Breast epithelium (tissue), 4 donors: ENCODE results near the gene ACAA2. TPM values are rescaled to one million over a fixed set of nuclear protein-coding genes. Genes with fewer than 3 reads are reported as not detected.

Source experiments
- DNase-seq, 2 donors: peaks; one replicate each; pipeline ENCODE4 v3.0.0-alpha.2; 2019; ENCODE audit warnings: low spot score in 2 of 2
- H3K27ac ChIP-seq, 2 donors: fragments of 200-600 bp; sonication (generic) in 1 of 2; one replicate each; pipeline ENCODE4 v1.5.1; 2016 to 2019; ENCODE audit warnings: mild to moderate bottlenecking in 1 of 2
- H3K27me3 ChIP-seq, 2 donors: fragments of 200-600 bp; sonication (generic) in 1 of 2; one replicate each; pipeline versions ENCODE4 v1.5.1 to v1.6.0; 2017 to 2019; ENCODE audit warnings: control low read depth in 1 of 2, mild to moderate bottlenecking in 1 of 2
- H3K36me3 ChIP-seq: fragments of 200-600 bp; one replicate; pipeline ENCODE4 v1.5.1; 2019
- H3K4me1 ChIP-seq, 2 donors: fragments of 200-600 bp; sonication (generic); one replicate each; pipeline ENCODE4 v1.5.1; 2016 to 2019; ENCODE audit warnings: control low read depth in 1 of 2
- H3K4me3 ChIP-seq, 3 donors: fragments of 200-600 bp; sonication (generic); 1 replicate in 2 of 3; 2 replicates in 1 of 3; pipeline ENCODE4 v1.5.1; 2016 to 2019; ENCODE audit warnings: mild to moderate bottlenecking in 3 of 3, moderate library complexity in 2 of 3
- H3K9me3 ChIP-seq, 2 donors: fragments of 200-600 bp; sonication (generic) in 1 of 2; one replicate each; pipeline ENCODE4 v1.5.1; 2016 to 2019; ENCODE audit warnings: control low read depth in 1 of 2
- CTCF ChIP-seq, 3 donors: fragments of 450-650 bp; IDR thresholded peaks; one replicate each; pipeline ENCODE4 v1.5.1; 2016 to 2017; ENCODE audit warnings: antibody characterized with exemption in 3 of 3, mild to moderate bottlenecking in 3 of 3, moderate library complexity in 3 of 3
- POLR2A ChIP-seq: fragments of 450-650 bp; IDR thresholded peaks from one replicate; pipeline ENCODE4 v1.6.1; 2016; ENCODE audit warnings: antibody characterized with exemption, mild to moderate bottlenecking, moderate library complexity
- POLR2AphosphoS5 ChIP-seq, 3 donors: sonication (generic); formaldehyde crosslinking; IDR thresholded peaks; one replicate each; pipeline ENCODE4 v1.6.1; 2017; ENCODE audit warnings: antibody characterized with exemption in 3 of 3
- intact Hi-C: fragments of 100-400 bp; cut with DNase I; formaldehyde crosslinking; loops from one replicate; pipeline ENCODE4 v1.15.1; 2023; ENCODE audit warnings: low total_unique reads
- total RNA-seq, 3 donors: library from RNA; depleted of rRNA; stranded (reverse); fragments of >200 nt; gene quantifications; one replicate each; pipeline ENCODE4 v1.1.0, GENCODE V29; 2016

ACAA2 gene
- total RNA-seq, 3 donors from 2014 or later: 67.9 to 99.5 (median 70.5) TPM

- no peak for TF ChIP-seq POLR2A
- no peak for TF ChIP-seq POLR2AphosphoS5 (IDR thresholded peaks at IDR 0.05)
- TF ChIP-seq CTCF (IDR thresholded peaks at IDR 0.05): no peak
- Histone ChIP-seq H3K4me1 (no peaks in the 10 kb centered on the region), H3K36me3 (no peaks in the 10 kb centered on the region), H3K27ac (no peak overlapping the region), H3K4me3 (no peak overlapping the region), H3K27me3 (peaks cover 0 to 4% of the 10 kb centered on the region in 2 donors), H3K9me3 (no peaks in the 10 kb centered on the region)
- DNase-seq: no peak
- intact Hi-C loops: no loop called here
These were observed 61.3 kb downstream of the ACAA2 start for GRCh38 chr18:49752095-49752457.

- intact Hi-C loops: no loop called here
- no peak for DNase-seq
- Histone ChIP-seq H3K27me3 (peaks cover 0 to 4% of the 10 kb centered on the region in 2 donors), H3K4me1 (no peaks in the 10 kb centered on the region), H3K4me3 (no peak overlapping the region), H3K27ac (no peak overlapping the region), H3K9me3 (no peaks in the 10 kb centered on the region), H3K36me3 (no peaks in the 10 kb centered on the region)
- no peak for TF ChIP-seq POLR2A
These were observed 61.8 kb downstream of the ACAA2 start for GRCh38 chr18:49751427-49752094.

GRCh38 chr18:49749563-49749962 is 63.8 kb downstream of the ACAA2 start:
- no peak for DNase-seq
- H3K4me3 ChIP-seq: no peak overlapping the region
- H3K4me1 ChIP-seq: no peaks in the 10 kb centered on the region
- no peak for TF ChIP-seq POLR2AphosphoS5 (IDR thresholded peaks at IDR 0.05)
- TF ChIP-seq CTCF (IDR thresholded peaks at IDR 0.05): no peak
- no peak for TF ChIP-seq POLR2A
- no peak overlapping the region for H3K27ac ChIP-seq
- H3K36me3 ChIP-seq: no peaks in the 10 kb centered on the region
- no peaks in the 10 kb centered on the region for H3K9me3 ChIP-seq
- intact Hi-C loops: no loop called here
- peaks cover 0 to 4% of the 10 kb centered on the region in 2 donors for H3K27me3 ChIP-seq

GRCh38 chr18:49747876-49748275 is 65.5 kb downstream of the ACAA2 start:
- Histone ChIP-seq H3K4me1 (no peaks in the 10 kb centered on the region), H3K27me3 (peaks cover 0 to 3% of the 10 kb centered on the region in 2 donors), H3K36me3 (no peaks in the 10 kb centered on the region), H3K4me3 (no peak overlapping the region), H3K27ac (no peak overlapping the region), H3K9me3 (no peaks in the 10 kb centered on the region)
- DNase-seq: no peak
- intact Hi-C loops: no loop called here
- TF ChIP-seq POLR2AphosphoS5 (IDR thresholded peaks at IDR 0.05): no peak
- TF ChIP-seq CTCF (IDR thresholded peaks at IDR 0.05): no peak
- no peak for TF ChIP-seq POLR2A

- Histone ChIP-seq H3K27me3 (no peaks in the 10 kb centered on the region), H3K4me1 (no peaks in the 10 kb centered on the region), H3K36me3 (no peaks in the 10 kb centered on the region), H3K27ac (no peak overlapping the region), H3K4me3 (no peak overlapping the region), H3K9me3 (no peaks in the 10 kb centered on the region)
- no peak for TF ChIP-seq POLR2A
- no peak for TF ChIP-seq POLR2AphosphoS5 (IDR thresholded peaks at IDR 0.05)
- TF ChIP-seq CTCF (IDR thresholded peaks at IDR 0.05): no peak
- no peak for DNase-seq
- intact Hi-C loops: no loop called here
These were observed 68.0 kb downstream of the ACAA2 start for GRCh38 chr18:49745045-49746014.
